Lung microvascular endothelial cell (primary cell): ENCODE measurements around the gene ENTR1. TPM values are rescaled to one million over a fixed set of nuclear protein-coding genes. Genes with fewer than 3 reads are reported as not detected.
A peak's percentile ranks its signal among the peaks of the same experiment; 100 is the strongest.

Source experiments
- DNase-seq, 2 donors: peaks; one replicate each; pipeline versions ENCODE4 v3.0.0 to v3.0.0-alpha.2; 2010; ENCODE audit warnings: low read depth in 2 of 2
- total RNA-seq: library from RNA; depleted of rRNA; stranded (reverse); fragments of >200 nt; gene quantifications from 2 replicates; pipeline ENCODE4 v1.2.1, GENCODE V29; 2014

Gene ENTR1
- total RNA-seq, 1 donor from 2014 or later = 22.0 TPM

GRCh38 chr9:136377341-136378169 is 32.9 kb downstream of the ENTR1 start:
- no peak for DNase-seq

GRCh38 chr9:136376457-136376856 is 34.0 kb downstream of the ENTR1 start:
- DNase-seq = no peak

- DNase-seq = no peak
Observed at GRCh38 chr9:136375096-136375495, 35.3 kb downstream of the ENTR1 start.

GRCh38 chr9:136374183-136374575 is 36.2 kb downstream of the ENTR1 start:
- no peak for DNase-seq

- no peak for DNase-seq
Observed at GRCh38 chr9:136373300-136374182, 36.9 kb downstream of the ENTR1 start, which contains the start of gene CARD9. Gene CARD9 (minus strand): TSS chr9:136373669. CDS start chr9:136372078, 1,591 bp downstream.

- peak; percentile 38 to 48 for DNase-seq
Observed at GRCh38 chr9:136372561-136373299, 37.7 kb downstream of the ENTR1 start.

- DNase-seq = no peak
Observed at GRCh38 chr9:136372006-136372405, 38.4 kb downstream of the ENTR1 start.

- no peak for DNase-seq
Observed at GRCh38 chr9:136371533-136371880, 38.9 kb downstream of the ENTR1 start.

- DNase-seq = no peak
Observed at GRCh38 chr9:136370687-136371532, 39.5 kb downstream of the ENTR1 start.

GRCh38 chr9:136370037-136370436 is 40.4 kb downstream of the ENTR1 start:
- no peak for DNase-seq

GRCh38 chr9:136368190-136368589 is 42.2 kb downstream of the ENTR1 start:
- no peak for DNase-seq

- DNase-seq = no peak
Observed at GRCh38 chr9:136367296-136368145, 42.9 kb downstream of the ENTR1 start.

- no peak for DNase-seq
Observed at GRCh38 chr9:136366826-136367225, 43.6 kb downstream of the ENTR1 start.

- no peak for DNase-seq
Observed at GRCh38 chr9:136365775-136366222, 44.6 kb downstream of the ENTR1 start.

- DNase-seq = no peak
Observed at GRCh38 chr9:136364942-136365774, 45.3 kb downstream of the ENTR1 start.

GRCh38 chr9:136363949-136364748 is 46.3 kb downstream of the ENTR1 start:
- DNase-seq = no peak

GRCh38 chr9:136363106-136363948 is 47.1 kb downstream of the ENTR1 start, which contains the start of gene DNLZ:
Gene DNLZ (minus strand): TSS chr9:136363744. CDS start chr9:136363714, 30 bp downstream.
- DNase-seq = peak; percentile 95 to 96
